ENCODE measurements around the gene ANKIB1.
"Not testable (repeated sequence)": the region's sequence is repeated elsewhere in the genome, so short reads cannot be mapped to it uniquely, and the experiment has no call there.

- TF ChIP-seq CTCF, EZH2phosphoT487 (IDR thresholded peaks at IDR 0.05): not testable (repeated sequence)
Observed at GRCh38 chr7:92410162-92410561, 164.4 kb downstream of the ANKIB1 start.

Measured in neural progenitor cell (in vitro differentiated cells).